ENCODE measurements around the gene MAGI2. TPM values are rescaled to one million over a fixed set of nuclear protein-coding genes. Genes with fewer than 3 reads are reported as not detected.

Gene MAGI2
- total and polyA plus RNA-seq, 2 donors (not counting 3 experiments of a cell fraction or from before 2014, with no cell fraction given) = 0.28 to 6.0 TPM

DNA sequence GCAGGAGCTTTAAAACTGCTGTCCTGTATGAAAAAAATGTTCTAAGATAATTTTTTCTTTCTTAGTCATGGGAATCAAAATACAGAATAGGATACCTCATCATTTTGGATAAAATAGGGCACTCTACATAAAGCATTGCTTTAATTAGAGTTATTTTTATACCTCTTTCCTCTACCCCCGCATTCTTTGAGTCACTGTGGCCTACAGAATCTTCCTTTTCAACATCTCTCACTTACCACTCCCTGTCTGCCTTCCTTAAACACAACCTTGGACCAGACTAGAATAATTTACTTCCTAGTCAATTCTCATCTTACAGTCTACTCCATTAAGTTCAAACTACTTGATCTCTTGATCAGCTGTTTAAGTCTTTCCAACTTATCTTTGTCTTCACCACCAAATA is 1192.6 kb downstream of the MAGI2 start:
- H3K79me2 ChIP-seq (ENCODE audit: control insufficient read depth, insufficient read depth, low read length) = no peaks in the 10 kb centered on the region
- no peak overlapping the region for H2AFZ ChIP-seq (ENCODE audit: low read depth, low read length)
- no peak for TF ChIP-seq MYC (IDR thresholded peaks at IDR 0.05; ENCODE audit: low read depth, low read length)
- TF ChIP-seq FOS (IDR thresholded peaks at IDR 0.05; ENCODE audit: borderline replicate concordance, insufficient read depth, low read length) = no peak
- TF ChIP-seq, protein P1, sequence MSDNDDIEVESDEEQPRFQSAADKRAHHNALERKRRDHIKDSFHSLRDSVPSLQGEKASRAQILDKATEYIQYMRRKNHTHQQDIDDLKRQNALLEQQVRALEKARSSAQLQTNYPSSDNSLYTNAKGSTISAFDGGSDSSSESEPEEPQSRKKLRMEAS (IDR thresholded peaks at IDR 0.05; ENCODE audit: insufficient read depth, insufficient read length) = no peak
- H3K9ac ChIP-seq (replicated peaks; ENCODE audit: extremely low read depth, insufficient read depth, low read length) = no peak overlapping the region
- no peaks in the 10 kb centered on the region for H3K9me1 ChIP-seq (replicated peaks; ENCODE audit: control insufficient read depth, extremely low read depth, insufficient read depth, low read length)
- H3K4me3 ChIP-seq (replicated peaks in 1 of 3; ENCODE audit: insufficient read depth in 1 of 3, low read depth in 1 of 3, low read length in 3 of 3) = no peak overlapping the region
- H3K9me3 ChIP-seq (replicated peaks; ENCODE audit: control insufficient read depth, insufficient read depth, low read length) = no peaks in the 10 kb centered on the region
- no peaks in the 10 kb centered on the region for H3K36me3 ChIP-seq (ENCODE audit: control insufficient read depth in 2 of 2, extremely low read depth in 1 of 2, insufficient read depth in 2 of 2, low read length in 2 of 2)
- H3K4me2 ChIP-seq (ENCODE audit: insufficient read depth, low read length) = no peak overlapping the region
- dilution Hi-C loops (cut with MboI; ENCODE audit: extremely low pct_ligation_motif_present, low sequenced_read_pairs) = no loop called here
- CTCF ChIA-PET = no interaction called here
- no peak for FAIRE-seq
- no peaks in the 10 kb centered on the region for H3K4me1 ChIP-seq (ENCODE audit: control insufficient read depth, extremely low read depth, insufficient read depth, low read length)
- no peaks in the 10 kb centered on the region for H4K20me1 ChIP-seq (replicated peaks; ENCODE audit: control insufficient read depth, extremely low read depth, insufficient read depth, low read length)
- H3K27ac ChIP-seq (ENCODE audit: insufficient read depth, low read depth, low read length) = no peak overlapping the region
- peaks cover 0 to 2% of the 10 kb centered on the region in 2 experiments for H3K27me3 ChIP-seq (ENCODE audit: control insufficient read depth in 2 of 2, insufficient read depth in 2 of 2, low read length in 2 of 2)
- POLR2A ChIA-PET = no interaction called here
- intact Hi-C loops (cut with micrococcal nuclease) = no loop called here
- BruUV-seq (replicated peaks) = no TSS peak
- no peak for DNase-seq (ENCODE audit: low read depth, low spot score)

DNA sequence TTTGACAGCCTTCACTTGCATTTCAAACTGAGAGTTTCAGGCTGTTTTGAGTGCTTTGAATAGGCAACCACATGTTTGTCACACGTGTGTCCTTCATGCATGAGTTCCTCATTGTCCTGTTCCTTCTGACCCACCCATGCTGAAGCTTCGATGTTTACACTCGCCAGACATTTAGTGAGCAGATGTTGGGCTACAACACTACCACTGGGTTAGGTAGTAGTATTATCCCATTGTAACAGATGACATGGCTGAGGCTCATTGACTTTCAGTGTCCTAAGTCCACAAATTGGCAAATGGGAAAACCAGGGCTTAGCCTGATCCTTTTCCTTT is 1198.8 kb downstream of the MAGI2 start:
- TF ChIP-seq POLR2AphosphoS5 (IDR thresholded peaks at IDR 0.05; ENCODE audit: insufficient read depth, low read depth, low read length) (no peak), JUN (IDR thresholded peaks at IDR 0.05; ENCODE audit: borderline replicate concordance, insufficient read depth, insufficient read length, low read depth) (no peak)
- H3K27me3 ChIP-seq (ENCODE audit: control insufficient read depth in 2 of 2, insufficient read depth in 2 of 2, low read length in 2 of 2) = no peaks in the 10 kb centered on the region
- no peak overlapping the region for H2AFZ ChIP-seq (ENCODE audit: low read depth, low read length)
- no peak overlapping the region for H3K9ac ChIP-seq (replicated peaks; ENCODE audit: extremely low read depth, insufficient read depth, low read length)
- no peak overlapping the region for H3K4me2 ChIP-seq (ENCODE audit: insufficient read depth, low read length)
- dilution Hi-C loops (cut with MboI; ENCODE audit: extremely low pct_ligation_motif_present, low sequenced_read_pairs) (no loop called here), intact Hi-C loops (cut with micrococcal nuclease) (no loop called here)
- H3K9me3 ChIP-seq (replicated peaks; ENCODE audit: control insufficient read depth, insufficient read depth, low read length) = no peaks in the 10 kb centered on the region
- BruUV-seq (replicated peaks) = no TSS peak
- H3K27ac ChIP-seq (ENCODE audit: insufficient read depth, low read depth, low read length) = no peak overlapping the region
- no peaks in the 10 kb centered on the region for H3K9me1 ChIP-seq (replicated peaks; ENCODE audit: control insufficient read depth, extremely low read depth, insufficient read depth, low read length)
- no peak overlapping the region for H3K4me3 ChIP-seq (replicated peaks in 1 of 3; ENCODE audit: insufficient read depth in 1 of 3, low read depth in 1 of 3, low read length in 3 of 3)
- POLR2A ChIA-PET = no interaction called here
- H3K4me1 ChIP-seq (ENCODE audit: control insufficient read depth, extremely low read depth, insufficient read depth, low read length) = no peaks in the 10 kb centered on the region
- FAIRE-seq (no peak), DNase-seq (ENCODE audit: low read depth, low spot score) (no peak)
- no peaks in the 10 kb centered on the region for H4K20me1 ChIP-seq (replicated peaks; ENCODE audit: control insufficient read depth, extremely low read depth, insufficient read depth, low read length)
- H3K36me3 ChIP-seq (ENCODE audit: control insufficient read depth in 2 of 2, extremely low read depth in 1 of 2, insufficient read depth in 2 of 2, low read length in 2 of 2) = no peaks in the 10 kb centered on the region
- CTCF ChIA-PET = no interaction called here
- no peaks in the 10 kb centered on the region for H3K79me2 ChIP-seq (ENCODE audit: control insufficient read depth, insufficient read depth, low read length)
